Adipocyte (in vitro differentiated cells): ENCODE measurements around the gene JAKMIP2.
"Not testable (repeated sequence)": the region's sequence is repeated elsewhere in the genome, so short reads cannot be mapped to it uniquely, and the experiment has no call there.

Experiments
- DNase-seq: peaks from one replicate; pipeline ENCODE4 v3.0.0-alpha.2; 2015; ENCODE audit warnings: low read depth
- H3K27me3 ChIP-seq: replicated peaks from 2 replicates; pipeline ENCODE4 v1.7.0; 2013; ENCODE audit warnings: mild to moderate bottlenecking, low read length, moderate library complexity; ENCODE audit not compliant: control insufficient read depth, insufficient read depth
- H3K36me3 ChIP-seq: 2 replicates; pipeline ENCODE4 v1.7.0; 2013; ENCODE audit warnings: low read length, mild to moderate bottlenecking, moderate library complexity; ENCODE audit not compliant: control insufficient read depth, insufficient read depth, severe bottlenecking
- H3K4me1 ChIP-seq: 2 replicates; pipeline ENCODE4 v1.7.0; 2013; ENCODE audit warnings: mild to moderate bottlenecking, low read length, moderate library complexity; ENCODE audit not compliant: control insufficient read depth, insufficient read depth
- H3K4me3 ChIP-seq: 2 replicates; pipeline ENCODE4 v1.7.0; 2013; ENCODE audit warnings: mild to moderate bottlenecking, low read length, moderate library complexity
- H3K9ac ChIP-seq: 2 replicates; pipeline ENCODE4 v1.7.0; 2013; ENCODE audit warnings: mild to moderate bottlenecking, low read length, moderate library complexity
- H3K9me3 ChIP-seq: 2 replicates; pipeline ENCODE4 v1.7.0; 2013; ENCODE audit warnings: mild to moderate bottlenecking, low read length, moderate library complexity; ENCODE audit not compliant: control insufficient read depth

The JAKMIP2 gene

GRCh38 chr5:147586221-147586620 lies 196.3 kb downstream of the JAKMIP2 start:
- Histone ChIP-seq H3K4me3 (no peak overlapping the region), H3K9ac (no peak overlapping the region), H3K27me3 (no peaks in the 10 kb centered on the region), H3K9me3 (no peaks in the 10 kb centered on the region), H3K4me1 (peaks cover 5% of the 10 kb centered on the region), H3K36me3 (no peaks in the 10 kb centered on the region)
- DNase-seq = no peak

- not testable (repeated sequence) for DNase-seq, H3K27me3 ChIP-seq, H3K4me1 ChIP-seq, H3K4me3 ChIP-seq, H3K9ac ChIP-seq, H3K9me3 ChIP-seq, H3K36me3 ChIP-seq
Observed at GRCh38 chr5:147582272-147582671, 200.3 kb downstream of the JAKMIP2 start.

GRCh38 chr5:147580418-147580817 lies 202.1 kb downstream of the JAKMIP2 start:
- H3K27me3 ChIP-seq, H3K9ac ChIP-seq, H3K36me3 ChIP-seq, DNase-seq, H3K4me1 ChIP-seq, H3K4me3 ChIP-seq, H3K9me3 ChIP-seq: not testable (repeated sequence)

GRCh38 chr5:147578228-147579024 lies 204.1 kb downstream of the JAKMIP2 start:
- Histone ChIP-seq H3K9me3 (peaks cover 9% of the 10 kb centered on the region), H3K9ac (no peak overlapping the region), H3K4me3 (no peak overlapping the region), H3K4me1 (no peaks in the 10 kb centered on the region), H3K36me3 (no peaks in the 10 kb centered on the region), H3K27me3 (no peaks in the 10 kb centered on the region)
- peak; percentile 89 for DNase-seq

- no peaks in the 10 kb centered on the region for H3K36me3 ChIP-seq
- peaks cover 9% of the 10 kb centered on the region for H3K9me3 ChIP-seq
- H3K4me1 ChIP-seq = no peaks in the 10 kb centered on the region
- no peaks in the 10 kb centered on the region for H3K27me3 ChIP-seq
- DNase-seq = peak; percentile 81
- no peak overlapping the region for H3K9ac ChIP-seq
- no peak overlapping the region for H3K4me3 ChIP-seq
Observed at GRCh38 chr5:147576646-147577535, 205.6 kb downstream of the JAKMIP2 start.

GRCh38 chr5:147575598-147575997 lies 206.9 kb downstream of the JAKMIP2 start:
- H3K36me3 ChIP-seq = no peaks in the 10 kb centered on the region
- no peaks in the 10 kb centered on the region for H3K27me3 ChIP-seq
- H3K9me3 ChIP-seq = peaks cover 5% of the 10 kb centered on the region
- H3K4me3 ChIP-seq = no peak overlapping the region
- no peak for DNase-seq
- no peaks in the 10 kb centered on the region for H3K4me1 ChIP-seq
- no peak overlapping the region for H3K9ac ChIP-seq

GRCh38 chr5:147573211-147573610 lies 209.3 kb downstream of the JAKMIP2 start:
- Histone ChIP-seq H3K9me3 (no peaks in the 10 kb centered on the region), H3K4me3 (no peak overlapping the region), H3K9ac (no peak overlapping the region), H3K36me3 (no peaks in the 10 kb centered on the region), H3K27me3 (no peaks in the 10 kb centered on the region), H3K4me1 (no peaks in the 10 kb centered on the region)
- no peak for DNase-seq

- no peaks in the 10 kb centered on the region for H3K36me3 ChIP-seq
- H3K9me3 ChIP-seq = no peaks in the 10 kb centered on the region
- no peak for DNase-seq
- no peaks in the 10 kb centered on the region for H3K27me3 ChIP-seq
- no peaks in the 10 kb centered on the region for H3K4me1 ChIP-seq
- H3K4me3 ChIP-seq = no peak overlapping the region
- H3K9ac ChIP-seq = no peak overlapping the region
Observed at GRCh38 chr5:147568710-147569406, 213.7 kb downstream of the JAKMIP2 start.

GRCh38 chr5:147567917-147568598 lies 214.5 kb downstream of the JAKMIP2 start:
- H3K9ac ChIP-seq = no peak overlapping the region
- H3K9me3 ChIP-seq = no peaks in the 10 kb centered on the region
- peak; percentile 68 for DNase-seq
- no peaks in the 10 kb centered on the region for H3K36me3 ChIP-seq
- H3K27me3 ChIP-seq = no peaks in the 10 kb centered on the region
- no peaks in the 10 kb centered on the region for H3K4me1 ChIP-seq
- H3K4me3 ChIP-seq = no peak overlapping the region

GRCh38 chr5:147565524-147565923 lies 217.0 kb downstream of the JAKMIP2 start:
- Histone ChIP-seq H3K9me3 (no peaks in the 10 kb centered on the region), H3K4me3 (no peak overlapping the region), H3K4me1 (no peaks in the 10 kb centered on the region), H3K9ac (no peak overlapping the region), H3K27me3 (peaks cover 5% of the 10 kb centered on the region), H3K36me3 (no peaks in the 10 kb centered on the region)
- DNase-seq = peak; percentile 34

- H3K9ac ChIP-seq = no peak overlapping the region
- H3K36me3 ChIP-seq = no peaks in the 10 kb centered on the region
- no peaks in the 10 kb centered on the region for H3K4me1 ChIP-seq
- H3K4me3 ChIP-seq = no peak overlapping the region
- DNase-seq = no peak
- peaks cover 9% of the 10 kb centered on the region for H3K27me3 ChIP-seq
- H3K9me3 ChIP-seq = no peaks in the 10 kb centered on the region
Observed at GRCh38 chr5:147564124-147564486, 218.4 kb downstream of the JAKMIP2 start.
